ENCODE data around the gene CYB5R3.

CYB5R3 gene

GRCh38 chr22:42688241-42689211 is 39.3 kb upstream of the CYB5R3 start:
- Histone ChIP-seq H3K27me3 (ENCODE audit: insufficient read depth, low read depth) (no peaks in the 10 kb centered on the region), H3K4me1 (ENCODE audit: low read depth, poor library complexity, severe bottlenecking) (peaks cover 13% of the 10 kb centered on the region), H3K79me2 (ENCODE audit: insufficient read depth, low read depth) (no peaks in the 10 kb centered on the region), H3K4me3 (IDR thresholded peaks at IDR 0.05; ENCODE audit: insufficient read depth, low read depth, low read length) (no peak overlapping the region), H3K36me3 (ENCODE audit: insufficient read depth) (no peaks in the 10 kb centered on the region), H3K27ac (no peak overlapping the region), H2AFZ (ENCODE audit: low read depth) (no peak overlapping the region), H3K9ac (no peak overlapping the region), H3K4me2 (no peak overlapping the region), H4K20me1 (ENCODE audit: insufficient read depth) (no peaks in the 10 kb centered on the region)
- TF ChIP-seq CTCF (conservative IDR thresholded peaks at IDR 0.05; ENCODE audit: low read depth, low read length), result no peak

DNA sequence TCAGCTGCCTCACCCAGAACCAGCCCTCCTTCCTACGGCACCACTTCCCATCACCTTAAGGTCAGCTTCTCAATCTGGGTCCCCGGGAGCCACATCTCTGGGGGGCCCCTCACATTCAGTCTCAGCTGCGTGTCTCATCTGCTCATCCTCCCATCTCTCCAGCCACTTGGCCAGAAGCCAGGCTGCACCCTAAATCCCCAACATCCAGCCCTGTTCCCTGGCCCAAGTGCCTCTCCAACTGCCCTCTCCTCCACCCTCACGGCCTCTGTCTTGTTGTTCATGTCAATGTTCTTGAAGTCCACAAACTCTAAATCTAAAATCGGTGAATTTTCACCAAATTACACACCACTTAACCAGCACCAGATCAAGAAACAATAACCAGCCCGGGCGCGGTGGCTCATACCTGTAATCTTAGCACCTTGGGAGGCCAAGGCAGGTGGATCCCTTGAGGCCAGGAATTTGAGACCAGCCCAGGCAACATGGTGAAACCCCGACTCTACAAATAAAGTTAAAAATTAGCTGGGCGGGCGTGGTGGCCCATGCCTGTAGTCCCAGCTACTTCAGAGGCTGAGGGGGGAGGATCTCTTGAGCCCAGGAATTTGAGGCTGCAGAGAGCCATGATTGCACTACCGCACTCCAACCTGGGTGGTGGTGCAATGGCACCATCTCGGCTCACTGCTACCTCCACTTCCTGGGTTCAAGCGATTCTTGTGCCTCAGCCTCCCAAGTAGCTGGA is 37.7 kb upstream of the CYB5R3 start:
- TF ChIP-seq CTCF (conservative IDR thresholded peaks at IDR 0.05; ENCODE audit: low read depth, low read length), result no peak
- no peak overlapping the region for H3K27ac ChIP-seq
- H3K79me2 ChIP-seq (ENCODE audit: insufficient read depth, low read depth), result no peaks in the 10 kb centered on the region
- peaks cover 13% of the 10 kb centered on the region for H3K4me1 ChIP-seq (ENCODE audit: low read depth, poor library complexity, severe bottlenecking)
- H2AFZ ChIP-seq (ENCODE audit: low read depth), result no peak overlapping the region; the same call in 1 of the 2 replicates
- no peak overlapping the region for H3K4me2 ChIP-seq
- no peaks in the 10 kb centered on the region for H4K20me1 ChIP-seq (ENCODE audit: insufficient read depth)
- H3K9ac ChIP-seq, result no peak overlapping the region
- H3K4me3 ChIP-seq (IDR thresholded peaks at IDR 0.05; ENCODE audit: insufficient read depth, low read depth, low read length), result no peak overlapping the region
- H3K27me3 ChIP-seq (ENCODE audit: insufficient read depth, low read depth), result no peaks in the 10 kb centered on the region
- H3K36me3 ChIP-seq (ENCODE audit: insufficient read depth), result no peaks in the 10 kb centered on the region

GRCh38 chr22:42685941-42686653 is 36.9 kb upstream of the CYB5R3 start:
- H3K36me3 ChIP-seq (ENCODE audit: insufficient read depth), result no peaks in the 10 kb centered on the region
- no peaks in the 10 kb centered on the region for H3K79me2 ChIP-seq (ENCODE audit: insufficient read depth, low read depth)
- H4K20me1 ChIP-seq (ENCODE audit: insufficient read depth), result no peaks in the 10 kb centered on the region
- no peaks in the 10 kb centered on the region for H3K27me3 ChIP-seq (ENCODE audit: insufficient read depth, low read depth)
- no peak overlapping the region for H3K4me3 ChIP-seq (IDR thresholded peaks at IDR 0.05; ENCODE audit: insufficient read depth, low read depth, low read length)
- H2AFZ ChIP-seq (ENCODE audit: low read depth), result no peak overlapping the region; the same call in 1 of the 2 replicates
- TF ChIP-seq CTCF (conservative IDR thresholded peaks at IDR 0.05; ENCODE audit: low read depth, low read length), result no peak
- H3K9ac ChIP-seq, result no peak overlapping the region
- H3K4me1 ChIP-seq (ENCODE audit: low read depth, poor library complexity, severe bottlenecking), result peaks cover 13% of the 10 kb centered on the region
- no peak overlapping the region for H3K4me2 ChIP-seq
- no peak overlapping the region for H3K27ac ChIP-seq

- no peak overlapping the region for H3K9ac ChIP-seq
- H3K36me3 ChIP-seq (ENCODE audit: insufficient read depth), result no peaks in the 10 kb centered on the region
- H3K27me3 ChIP-seq (ENCODE audit: insufficient read depth, low read depth), result no peaks in the 10 kb centered on the region
- TF ChIP-seq CTCF (conservative IDR thresholded peaks at IDR 0.05; ENCODE audit: low read depth, low read length), result no peak
- no peaks in the 10 kb centered on the region for H4K20me1 ChIP-seq (ENCODE audit: insufficient read depth)
- no peak overlapping the region for H3K27ac ChIP-seq
- no peaks in the 10 kb centered on the region for H3K79me2 ChIP-seq (ENCODE audit: insufficient read depth, low read depth)
- no peak overlapping the region for H3K4me2 ChIP-seq
- H3K4me3 ChIP-seq (IDR thresholded peaks at IDR 0.05; ENCODE audit: insufficient read depth, low read depth, low read length), result no peak overlapping the region
- H2AFZ ChIP-seq (ENCODE audit: low read depth), result no peak overlapping the region
- peaks cover 13% of the 10 kb centered on the region for H3K4me1 ChIP-seq (ENCODE audit: low read depth, poor library complexity, severe bottlenecking)
Observed at GRCh38 chr22:42684462-42685195, 35.4 kb upstream of the CYB5R3 start.
